GM15510 (cell line): ENCODE measurements around the gene GOSR2.

Source experiments
- POLR2A ChIP-seq: IDR thresholded peaks from 3 replicates; pipeline ENCODE4 v1.6.1; 2011; ENCODE audit warnings: borderline replicate concordance; ENCODE audit not compliant: insufficient read length; ENCODE audit errors: extremely low read depth

The GOSR2 gene

GRCh38 chr17:46935658-46936266 lies 12.8 kb downstream of the GOSR2 start:
- TF ChIP-seq POLR2A, result no peak

GRCh38 chr17:46940692-46941404 lies 17.9 kb downstream of the GOSR2 start:
- no peak for TF ChIP-seq POLR2A

- no peak for TF ChIP-seq POLR2A
Measured at GRCh38 chr17:46942441-46943217, 19.7 kb downstream of the GOSR2 start.

- TF ChIP-seq POLR2A, result no peak
Measured at GRCh38 chr17:46943218-46943500, 20.2 kb downstream of the GOSR2 start.

GRCh38 chr17:46943501-46944393 lies 20.8 kb downstream of the GOSR2 start:
- TF ChIP-seq POLR2A, result no peak

GRCh38 chr17:46944931-46945330 lies 22.0 kb downstream of the GOSR2 start:
- no peak for TF ChIP-seq POLR2A

GRCh38 chr17:46947216-46947615 lies 24.3 kb downstream of the GOSR2 start:
- no peak for TF ChIP-seq POLR2A

GRCh38 chr17:46948544-46948943 lies 25.6 kb downstream of the GOSR2 start:
- TF ChIP-seq POLR2A, result no peak

GRCh38 chr17:46949291-46950174 lies 26.6 kb downstream of the GOSR2 start:
- no peak for TF ChIP-seq POLR2A

- no peak for TF ChIP-seq POLR2A
Measured at GRCh38 chr17:46950342-46950996, 27.5 kb downstream of the GOSR2 start.

- TF ChIP-seq POLR2A, result no peak
Measured at GRCh38 chr17:46950997-46951621, 28.1 kb downstream of the GOSR2 start.

- TF ChIP-seq POLR2A, result no peak
Measured at GRCh38 chr17:46951706-46952105, 28.7 kb downstream of the GOSR2 start.

GRCh38 chr17:46952115-46952514 lies 29.2 kb downstream of the GOSR2 start:
- TF ChIP-seq POLR2A, result no peak
